K562 (cell line): Measurements from ENCODE around the gene NXF3. TPM values are rescaled to one million over a fixed set of nuclear protein-coding genes. Genes with fewer than 3 reads are reported as not detected.

Experiments used
- BCL6 ChIP-seq: fragments of 250-450 bp; sonication (Bioruptor Pico); IDR thresholded peaks from 2 replicates; pipeline ENCODE4 v1.4.0; 2020
- BMI1 ChIP-seq: fragments of 150-350 bp; IDR thresholded peaks from 2 replicates; pipeline ENCODE4 v1.6.1; 2014; ENCODE audit warnings: low read length
- CSDE1 ChIP-seq, 2 experiments: fragments of 450-650 bp; IDR thresholded peaks; 2 replicates each; pipeline ENCODE4 v1.6.1; 2016; ENCODE audit warnings: mild to moderate bottlenecking in 1 of 2
- FOSL1 ChIP-seq: fragments of 200-800 bp; sonication (Bioruptor generic); conservative IDR thresholded peaks from 2 replicates; pipeline ENCODE4 v1.6.1; 2016; ENCODE audit warnings: missing genetic modification characterization, missing compliant biosample characterization
- MTA1 ChIP-seq: fragments of 450-650 bp; IDR thresholded peaks from 2 replicates; pipeline ENCODE4 v1.6.1; 2017; ENCODE audit warnings: borderline replicate concordance
- NFXL1 ChIP-seq: fragments of 450-650 bp; formaldehyde crosslinking; IDR thresholded peaks from 2 replicates; pipeline ENCODE4 v1.4.0; 2021; ENCODE audit warnings: mild to moderate bottlenecking
- PHF20 ChIP-seq: fragments of 450-650 bp; IDR thresholded peaks from 2 replicates; pipeline ENCODE4 v1.6.1; 2018; ENCODE audit not compliant: partially characterized antibody
- POU5F1 ChIP-seq: fragments of 150-350 bp; IDR thresholded peaks from 2 replicates; pipeline ENCODE4 v1.6.1; 2014; ENCODE audit warnings: borderline replicate concordance, low read length, low read depth, mild to moderate bottlenecking; ENCODE audit not compliant: partially characterized antibody
- TEAD4 ChIP-seq, 2 experiments: sonication (generic) in 1 of 2; formaldehyde crosslinking in 1 of 2; IDR thresholded peaks; 2 replicates each; pipeline versions ENCODE4 v1.6.1 to v1.8.0; 2012 to 2022; ENCODE audit warnings: borderline replicate concordance in 1 of 2, inconsistent platforms in 1 of 2, low read length in 1 of 2, mild to moderate bottlenecking in 1 of 2, missing genetic modification reagents in 1 of 2
- ZBED1 ChIP-seq: IDR thresholded peaks from 2 replicates; pipeline ENCODE4 v1.6.1; 2014
- ZNF24 ChIP-seq: fragments of 450-650 bp; IDR thresholded peaks from 2 replicates; pipeline ENCODE4 v1.6.1; 2016
- polyA plus RNA-seq, 8 experiments: library from polyadenylated mRNA; depleted of rRNA in 4 of 8; stranded (reverse) in 5 of 8; unstranded in 3 of 8; fragments of >200 nt; fragmentation: Nextera tagmentation in 2 of 8; fragmentation: Illumina TruSeq in 1 of 8; extraction: Ambion mirVana in 2 of 8; extraction: Trizol in 1 of 8; gene quantifications; 2 replicates each; pipeline versions ENCODE4 v1.2.1 to v1.2.3, GENCODE V29; 2011 to 2014; ENCODE audit warnings: inconsistent platforms in 1 of 8, missing spikeins in 1 of 8
- total RNA-seq, 7 experiments: library from RNA; depleted of rRNA in 6 of 7; stranded (reverse); fragments of >200 nt in 6 of 7; fragmentation: Illumina TruSeq in 2 of 7; extraction: Trizol in 2 of 7; gene quantifications; 2 replicates each; pipeline versions ENCODE4 v1.2.1 to v1.2.3, GENCODE V29; 2011 to 2021; ENCODE audit warnings: low replicate concordance in 1 of 7
- TF ChIP-seq, protein P1 (sequence below): fragments of 450-650 bp; formaldehyde crosslinking; IDR thresholded peaks from 2 replicates; pipeline ENCODE4 v1.4.0; 2020; ENCODE audit warnings: mild to moderate bottlenecking
- TF ChIP-seq, protein P2 (sequence below), 2 experiments: fragments of 450-650 bp in 1 of 2; sonication (generic) in 1 of 2; formaldehyde crosslinking in 1 of 2; IDR thresholded peaks in 1 of 2; conservative IDR thresholded peaks in 1 of 2; 2 replicates each; pipeline versions ENCODE4 v1.6.1 to v1.8.1; 2016 to 2023; ENCODE audit warnings: mild to moderate bottlenecking in 2 of 2, moderate library complexity in 2 of 2, inconsistent platforms in 1 of 2, missing genetic modification reagents in 1 of 2
- TF ChIP-seq, protein P3 (sequence below): sonication (generic); formaldehyde crosslinking; IDR thresholded peaks from 2 replicates; pipeline ENCODE4 v1.8.1; 2022; ENCODE audit warnings: missing genetic modification reagents
- TF ChIP-seq, protein P4 (sequence below): IDR thresholded peaks from 2 replicates; pipeline ENCODE4 v1.6.1; 2011; ENCODE audit warnings: borderline replicate concordance, low read depth, mild to moderate bottlenecking, moderate library complexity, low read length; ENCODE audit not compliant: insufficient read depth, poor library complexity, severe bottlenecking
- TF ChIP-seq, protein P5 (sequence below): fragments of 450-650 bp; IDR thresholded peaks from one replicate; pipeline ENCODE4 v1.6.1; 2018; ENCODE audit warnings: mild to moderate bottlenecking, moderate library complexity; ENCODE audit not compliant: partially characterized antibody

NXF3 gene
- total and polyA plus RNA-seq, 9 of the 15 experiments (the other 6 are each of a cell fraction or from before 2014, with no cell fraction given) = 0.18 to 0.40 (median 0.28) TPM; not detected in 2

DNA sequence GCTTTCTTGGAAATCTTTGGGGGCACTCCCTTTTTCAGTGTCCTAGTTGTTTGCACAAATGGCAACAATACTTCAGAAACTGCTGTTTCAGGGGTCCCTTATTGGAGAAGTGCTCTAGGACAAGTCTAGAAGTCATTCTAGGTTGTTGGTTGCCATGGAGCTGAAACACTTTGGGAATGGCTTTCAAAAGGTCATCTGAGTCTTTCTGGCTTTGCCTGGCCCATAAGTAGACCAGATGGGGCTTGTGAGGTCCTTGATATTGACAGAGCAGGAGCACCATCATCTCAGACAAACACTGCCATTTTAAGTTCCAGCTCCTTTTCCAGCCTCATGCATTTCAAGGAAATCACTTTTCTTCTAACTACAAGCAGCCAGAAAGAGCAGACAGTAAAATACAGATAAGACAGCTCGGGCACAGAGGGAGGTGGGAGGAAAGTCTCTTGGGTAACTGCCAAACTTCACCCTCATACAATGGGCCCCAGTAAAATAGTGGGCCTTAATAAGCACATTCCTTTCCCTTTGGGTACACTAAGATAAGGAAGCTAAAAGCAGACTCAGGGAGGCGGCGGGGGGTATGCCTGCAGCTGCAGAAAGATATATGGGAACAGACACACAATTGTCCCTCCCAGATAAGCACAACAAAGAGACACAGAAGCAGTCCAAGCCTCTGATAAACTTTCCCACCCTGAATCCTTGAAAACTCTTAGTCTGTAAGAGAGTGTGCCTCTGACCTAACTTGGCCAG, 8.5 kb upstream of the NXF3 start (continued):
- TF ChIP-seq, protein P1, sequence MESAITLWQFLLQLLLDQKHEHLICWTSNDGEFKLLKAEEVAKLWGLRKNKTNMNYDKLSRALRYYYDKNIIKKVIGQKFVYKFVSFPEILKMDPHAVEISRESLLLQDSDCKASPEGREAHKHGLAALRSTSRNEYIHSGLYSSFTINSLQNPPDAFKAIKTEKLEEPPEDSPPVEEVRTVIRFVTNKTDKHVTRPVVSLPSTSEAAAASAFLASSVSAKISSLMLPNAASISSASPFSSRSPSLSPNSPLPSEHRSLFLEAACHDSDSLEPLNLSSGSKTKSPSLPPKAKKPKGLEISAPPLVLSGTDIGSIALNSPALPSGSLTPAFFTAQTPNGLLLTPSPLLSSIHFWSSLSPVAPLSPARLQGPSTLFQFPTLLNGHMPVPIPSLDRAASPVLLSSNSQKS (CRISPR knock-in tag) = no peak
- TF ChIP-seq ZNF24 (peak; percentile 35; the same call in 1 of the 2 replicates), ZBED1 (no peak), CSDE1 (IDR thresholded peaks at IDR 0.05) (no peak), PHF20 (no peak), NFXL1 (CRISPR knock-in tag) (no peak), FOSL1 (tag) (peak; percentile 83), BMI1 (no peak), POU5F1 (no peak), TEAD4 (IDR thresholded peaks at IDR 0.05; ENCODE audit: low read length) (peak; percentile 97), TEAD4 (CRISPR knock-in tag; IDR thresholded peaks at IDR 0.05; ENCODE audit: borderline replicate concordance) (no peak), BCL6 (CRISPR knock-in tag) (no peak), MTA1 (peak; percentile 88)
- TF ChIP-seq, protein P2, sequence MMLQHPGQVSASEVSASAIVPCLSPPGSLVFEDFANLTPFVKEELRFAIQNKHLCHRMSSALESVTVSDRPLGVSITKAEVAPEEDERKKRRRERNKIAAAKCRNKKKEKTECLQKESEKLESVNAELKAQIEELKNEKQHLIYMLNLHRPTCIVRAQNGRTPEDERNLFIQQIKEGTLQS (IDR thresholded peaks at IDR 0.05) = peak; percentile 36; the same call in 1 of the 2 replicates
- TF ChIP-seq, protein P2 (CRISPR knock-in tag; conservative IDR thresholded peaks at IDR 0.05) = no peak
- TF ChIP-seq, protein P3, sequence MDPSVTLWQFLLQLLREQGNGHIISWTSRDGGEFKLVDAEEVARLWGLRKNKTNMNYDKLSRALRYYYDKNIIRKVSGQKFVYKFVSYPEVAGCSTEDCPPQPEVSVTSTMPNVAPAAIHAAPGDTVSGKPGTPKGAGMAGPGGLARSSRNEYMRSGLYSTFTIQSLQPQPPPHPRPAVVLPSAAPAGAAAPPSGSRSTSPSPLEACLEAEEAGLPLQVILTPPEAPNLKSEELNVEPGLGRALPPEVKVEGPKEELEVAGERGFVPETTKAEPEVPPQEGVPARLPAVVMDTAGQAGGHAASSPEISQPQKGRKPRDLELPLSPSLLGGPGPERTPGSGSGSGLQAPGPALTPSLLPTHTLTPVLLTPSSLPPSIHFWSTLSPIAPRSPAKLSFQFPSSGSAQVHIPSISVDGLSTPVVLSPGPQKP (CRISPR knock-in tag) = no peak
- TF ChIP-seq, protein P4, sequence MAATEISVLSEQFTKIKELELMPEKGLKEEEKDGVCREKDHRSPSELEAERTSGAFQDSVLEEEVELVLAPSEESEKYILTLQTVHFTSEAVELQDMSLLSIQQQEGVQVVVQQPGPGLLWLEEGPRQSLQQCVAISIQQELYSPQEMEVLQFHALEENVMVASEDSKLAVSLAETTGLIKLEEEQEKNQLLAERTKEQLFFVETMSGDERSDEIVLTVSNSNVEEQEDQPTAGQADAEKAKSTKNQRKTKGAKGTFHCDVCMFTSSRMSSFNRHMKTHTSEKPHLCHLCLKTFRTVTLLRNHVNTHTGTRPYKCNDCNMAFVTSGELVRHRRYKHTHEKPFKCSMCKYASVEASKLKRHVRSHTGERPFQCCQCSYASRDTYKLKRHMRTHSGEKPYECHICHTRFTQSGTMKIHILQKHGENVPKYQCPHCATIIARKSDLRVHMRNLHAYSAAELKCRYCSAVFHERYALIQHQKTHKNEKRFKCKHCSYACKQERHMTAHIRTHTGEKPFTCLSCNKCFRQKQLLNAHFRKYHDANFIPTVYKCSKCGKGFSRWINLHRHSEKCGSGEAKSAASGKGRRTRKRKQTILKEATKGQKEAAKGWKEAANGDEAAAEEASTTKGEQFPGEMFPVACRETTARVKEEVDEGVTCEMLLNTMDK = no peak
- TF ChIP-seq, protein P5, sequence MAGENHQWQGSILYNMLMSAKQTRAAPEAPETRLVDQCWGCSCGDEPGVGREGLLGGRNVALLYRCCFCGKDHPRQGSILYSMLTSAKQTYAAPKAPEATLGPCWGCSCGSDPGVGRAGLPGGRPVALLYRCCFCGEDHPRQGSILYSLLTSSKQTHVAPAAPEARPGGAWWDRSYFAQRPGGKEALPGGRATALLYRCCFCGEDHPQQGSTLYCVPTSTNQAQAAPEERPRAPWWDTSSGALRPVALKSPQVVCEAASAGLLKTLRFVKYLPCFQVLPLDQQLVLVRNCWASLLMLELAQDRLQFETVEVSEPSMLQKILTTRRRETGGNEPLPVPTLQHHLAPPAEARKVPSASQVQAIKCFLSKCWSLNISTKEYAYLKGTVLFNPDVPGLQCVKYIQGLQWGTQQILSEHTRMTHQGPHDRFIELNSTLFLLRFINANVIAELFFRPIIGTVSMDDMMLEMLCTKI = no peak
